ENCODE measurements around the gene VASN. TPM values are rescaled to one million over a fixed set of nuclear protein-coding genes. Genes with fewer than 3 reads are reported as not detected.

VASN gene
- total RNA-seq, 2 donors from 2014 or later = 10.4 to 12.1 TPM

DNA sequence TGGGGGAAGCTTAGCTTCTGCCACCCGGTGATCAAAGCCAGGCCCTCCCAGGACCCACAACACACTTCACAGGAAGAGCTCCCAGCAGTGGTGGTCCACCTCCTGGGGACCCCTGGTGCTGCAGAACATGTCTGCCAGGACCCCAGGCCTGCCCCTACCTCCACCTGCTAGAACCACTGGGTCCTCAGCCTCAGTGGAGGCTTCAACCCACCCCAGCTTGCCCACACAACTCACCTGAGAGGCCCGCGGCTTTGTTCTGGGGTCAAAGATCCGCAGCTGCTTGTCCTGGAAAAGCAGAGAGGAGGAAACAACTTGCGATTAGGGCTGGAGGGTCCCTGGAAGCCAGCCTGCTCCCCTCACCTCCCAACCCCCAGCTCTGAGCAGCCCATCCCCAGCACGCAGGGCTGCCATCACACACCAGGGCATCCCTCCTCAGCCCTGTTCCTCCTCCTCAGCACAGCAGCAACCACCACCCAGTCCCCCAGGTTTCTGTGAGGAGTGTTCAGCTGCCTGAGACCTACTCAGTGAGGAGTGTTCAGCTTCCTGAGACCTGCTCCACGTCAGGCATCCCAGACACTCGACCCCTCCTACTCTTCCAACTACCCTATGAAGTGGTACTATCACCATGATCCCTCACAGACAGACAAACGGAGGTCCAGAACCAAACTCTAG is 23.5 kb downstream of the VASN start:
- Histone ChIP-seq H3K4me1 (ENCODE audit: control insufficient read depth, insufficient read depth, low read length) (no peaks in the 10 kb centered on the region), H3K27me3 (ENCODE audit: control insufficient read depth, insufficient read depth, low read length, poor library complexity, severe bottlenecking) (no peaks in the 10 kb centered on the region), H3K36me3 (ENCODE audit: control insufficient read depth, insufficient read depth, low read length) (peaks cover 4% of the 10 kb centered on the region), H3K9ac (ENCODE audit: extremely low read depth, low read length, poor library complexity, severe bottlenecking) (no peak overlapping the region), H3K4me3 (ENCODE audit: low read length) (no peak overlapping the region), H3K27ac (ENCODE audit: low read depth, low read length) (no peak overlapping the region), H3K9me3 (ENCODE audit: control insufficient read depth, low read length) (no peaks in the 10 kb centered on the region)
- no peak overlapping the region for H3K27ac Mint-ChIP-seq
- DNase-seq = no peak
- 80 to 94% methylated on average over 3 to 9 of the region's 9 CpGs for WGBS, 2 experiments (ENCODE audit: insufficient coverage in 1 of 2, insufficient read length in 1 of 2)
- H3K4me3 Mint-ChIP-seq = no peak overlapping the region
- peaks cover 4% of the 10 kb centered on the region for H3K4me1 Mint-ChIP-seq
- H3K27me3 Mint-ChIP-seq (ENCODE audit: insufficient read depth) = no peaks in the 10 kb centered on the region
- H3K36me3 Mint-ChIP-seq (ENCODE audit: low read depth) = peaks cover 10% of the 10 kb centered on the region
- H3K9me3 Mint-ChIP-seq = no peaks in the 10 kb centered on the region
- TF ChIP-seq, protein P1, sequence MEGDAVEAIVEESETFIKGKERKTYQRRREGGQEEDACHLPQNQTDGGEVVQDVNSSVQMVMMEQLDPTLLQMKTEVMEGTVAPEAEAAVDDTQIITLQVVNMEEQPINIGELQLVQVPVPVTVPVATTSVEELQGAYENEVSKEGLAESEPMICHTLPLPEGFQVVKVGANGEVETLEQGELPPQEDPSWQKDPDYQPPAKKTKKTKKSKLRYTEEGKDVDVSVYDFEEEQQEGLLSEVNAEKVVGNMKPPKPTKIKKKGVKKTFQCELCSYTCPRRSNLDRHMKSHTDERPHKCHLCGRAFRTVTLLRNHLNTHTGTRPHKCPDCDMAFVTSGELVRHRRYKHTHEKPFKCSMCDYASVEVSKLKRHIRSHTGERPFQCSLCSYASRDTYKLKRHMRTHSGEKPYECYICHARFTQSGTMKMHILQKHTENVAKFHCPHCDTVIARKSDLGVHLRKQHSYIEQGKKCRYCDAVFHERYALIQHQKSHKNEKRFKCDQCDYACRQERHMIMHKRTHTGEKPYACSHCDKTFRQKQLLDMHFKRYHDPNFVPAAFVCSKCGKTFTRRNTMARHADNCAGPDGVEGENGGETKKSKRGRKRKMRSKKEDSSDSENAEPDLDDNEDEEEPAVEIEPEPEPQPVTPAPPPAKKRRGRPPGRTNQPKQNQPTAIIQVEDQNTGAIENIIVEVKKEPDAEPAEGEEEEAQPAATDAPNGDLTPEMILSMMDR (conservative IDR thresholded peaks at IDR 0.05) = no peak

GRCh38 chr16:4399001-4399730 is 27.5 kb downstream of the VASN start:
- no peak overlapping the region for H3K9ac ChIP-seq (ENCODE audit: extremely low read depth, low read length, poor library complexity, severe bottlenecking)
- H3K9me3 ChIP-seq (ENCODE audit: control insufficient read depth, low read length) = no peaks in the 10 kb centered on the region
- TF ChIP-seq, protein P1 (conservative IDR thresholded peaks at IDR 0.05) = no peak
- Mint-ChIP-seq H3K4me1 (no peaks in the 10 kb centered on the region), H3K4me3 (no peak overlapping the region), H3K9me3 (no peaks in the 10 kb centered on the region), H3K27ac (no peak overlapping the region), H3K36me3 (ENCODE audit: low read depth) (peaks cover 10% of the 10 kb centered on the region), H3K27me3 (ENCODE audit: insufficient read depth) (no peaks in the 10 kb centered on the region)
- H3K4me3 ChIP-seq (ENCODE audit: low read length) = no peak overlapping the region
- peaks cover 4% of the 10 kb centered on the region for H3K36me3 ChIP-seq (ENCODE audit: control insufficient read depth, insufficient read depth, low read length)
- H3K4me1 ChIP-seq (ENCODE audit: control insufficient read depth, insufficient read depth, low read length) = no peaks in the 10 kb centered on the region
- DNase-seq = no peak
- H3K27me3 ChIP-seq (ENCODE audit: control insufficient read depth, insufficient read depth, low read length, poor library complexity, severe bottlenecking) = no peaks in the 10 kb centered on the region
- no peak overlapping the region for H3K27ac ChIP-seq (ENCODE audit: low read depth, low read length)
- 92 to 94% methylated on average over 7 of the region's 9 CpGs for WGBS, 2 experiments (ENCODE audit: insufficient coverage in 1 of 2, insufficient read length in 1 of 2)

- no peaks in the 10 kb centered on the region for H3K4me1 ChIP-seq (ENCODE audit: control insufficient read depth, insufficient read depth, low read length)
- Mint-ChIP-seq H3K27me3 (ENCODE audit: insufficient read depth) (no peaks in the 10 kb centered on the region), H3K36me3 (ENCODE audit: low read depth) (peaks cover 2% of the 10 kb centered on the region), H3K4me1 (peaks cover 4% of the 10 kb centered on the region), H3K9me3 (no peaks in the 10 kb centered on the region), H3K4me3 (no peak overlapping the region), H3K27ac (no peak overlapping the region)
- H3K27me3 ChIP-seq (ENCODE audit: control insufficient read depth, insufficient read depth, low read length, poor library complexity, severe bottlenecking) = no peaks in the 10 kb centered on the region
- no peak for DNase-seq
- H3K36me3 ChIP-seq (ENCODE audit: control insufficient read depth, insufficient read depth, low read length) = no peaks in the 10 kb centered on the region
- no peak overlapping the region for H3K4me3 ChIP-seq (ENCODE audit: low read length)
- no peak overlapping the region for H3K9ac ChIP-seq (ENCODE audit: extremely low read depth, low read length, poor library complexity, severe bottlenecking)
- 89 to 100% methylated on average over 3 to 12 of the region's 12 CpGs for WGBS, 2 experiments (ENCODE audit: insufficient coverage in 1 of 2, insufficient read length in 1 of 2)
- no peak overlapping the region for H3K27ac ChIP-seq (ENCODE audit: low read depth, low read length)
- no peaks in the 10 kb centered on the region for H3K9me3 ChIP-seq (ENCODE audit: control insufficient read depth, low read length)
- TF ChIP-seq, protein P1 (conservative IDR thresholded peaks at IDR 0.05) = no peak
Measured at GRCh38 chr16:4401094-4401501, 29.4 kb downstream of the VASN start.
